HepG2 (cell line): Measurements from ENCODE around the gene MEGF6.

Experiments used
- ATF1 ChIP-seq: IDR thresholded peaks from 2 replicates; pipeline ENCODE4 v1.6.1; 2016; ENCODE audit warnings: mild to moderate bottlenecking, control low read depth
- HNRNPK ChIP-seq: fragments of 200-400 bp; formaldehyde crosslinking; IDR thresholded peaks from 2 replicates; pipeline ENCODE4 v1.6.1; 2018; ENCODE audit warnings: low read length, low read depth, moderate library complexity, mild to moderate bottlenecking; ENCODE audit not compliant: poor library complexity, severe bottlenecking
- JUND ChIP-seq: sonication (generic); formaldehyde crosslinking; IDR thresholded peaks from 2 replicates; pipeline ENCODE4 v1.8.0; 2022; ENCODE audit warnings: mild to moderate bottlenecking, missing genetic modification reagents
- MZF1 ChIP-seq: sonication (generic); formaldehyde crosslinking; IDR thresholded peaks from 2 replicates; pipeline ENCODE4 v1.8.1; 2023; ENCODE audit warnings: mild to moderate bottlenecking, missing genetic modification reagents, borderline replicate concordance
- POLR2A ChIP-seq, 2 experiments: IDR thresholded peaks; 2 replicates each; pipeline ENCODE4 v1.6.1; 2011; ENCODE audit warnings: low read depth in 2 of 2, low read length in 2 of 2, mild to moderate bottlenecking in 1 of 2, moderate library complexity in 1 of 2; ENCODE audit not compliant: insufficient read depth in 1 of 2
- SMAD9 ChIP-seq: sonication (generic); formaldehyde crosslinking; IDR thresholded peaks from 2 replicates; pipeline ENCODE4 v1.5.1; 2020; ENCODE audit warnings: mild to moderate bottlenecking, missing genetic modification reagents
- SP5 ChIP-seq: IDR thresholded peaks from 2 replicates; pipeline ENCODE4 v1.6.1; 2016; ENCODE audit warnings: low read depth, borderline replicate concordance
- SUZ12 ChIP-seq: fragments of 150-350 bp; IDR thresholded peaks from 2 replicates; pipeline ENCODE4 v1.6.1; 2014; ENCODE audit warnings: low read depth, low read length
- TAF1 ChIP-seq: sonication (generic); formaldehyde crosslinking; IDR thresholded peaks from 2 replicates; pipeline ENCODE4 v1.4.0; 2020; ENCODE audit warnings: missing genetic modification reagents
- TCF12 ChIP-seq, 2 experiments: fragments of 450-650 bp in 1 of 2; sonication (generic) in 1 of 2; formaldehyde crosslinking in 1 of 2; IDR thresholded peaks; 2 replicates each; pipeline versions ENCODE4 v1.6.1 to v1.8.0; 2017 to 2022; ENCODE audit warnings: antibody characterized with exemption in 1 of 2, mild to moderate bottlenecking in 1 of 2, missing genetic modification reagents in 1 of 2, moderate library complexity in 1 of 2
- ZNF224 ChIP-seq: sonication (generic); formaldehyde crosslinking; IDR thresholded peaks from 2 replicates; pipeline ENCODE4 v1.5.0; 2020; ENCODE audit warnings: mild to moderate bottlenecking, missing genetic modification reagents
- ZNF274 ChIP-seq: sonication (generic); formaldehyde crosslinking; IDR thresholded peaks from 2 replicates; pipeline ENCODE4 v1.5.1; 2020; ENCODE audit warnings: mild to moderate bottlenecking, missing genetic modification reagents
- TF ChIP-seq, protein P1 (sequence below): sonication (generic); formaldehyde crosslinking; IDR thresholded peaks from 2 replicates; pipeline ENCODE4 v1.5.0; 2020; ENCODE audit warnings: mild to moderate bottlenecking, missing genetic modification reagents, moderate library complexity
- TF ChIP-seq, protein P2 (sequence below): IDR thresholded peaks from 2 replicates; pipeline ENCODE4 v1.6.1; 2016; ENCODE audit warnings: missing biosample characterization, missing genetic modification reagents, low read depth

GRCh38 chr1:3598522-3599285 lies 12.6 kb downstream of the MEGF6 start:
- TF ChIP-seq SUZ12 (no peak), SMAD9 (CRISPR knock-in tag) (no peak), POLR2A (IDR thresholded peaks at IDR 0.05; ENCODE audit: insufficient read depth in 1 of 2, low read depth in 2 of 2, low read length in 2 of 2) (no peak), MZF1 (no peak), ZNF224 (CRISPR knock-in tag) (no peak), HNRNPK (no peak), ATF1 (CRISPR knock-in tag) (no peak), TCF12 (IDR thresholded peaks at IDR 0.05) (no peak), TCF12 (CRISPR knock-in tag; IDR thresholded peaks at IDR 0.05) (no peak), JUND (no peak), SP5 (CRISPR knock-in tag) (no peak), TAF1 (CRISPR knock-in tag) (no peak), ZNF274 (CRISPR knock-in tag) (no peak)
- TF ChIP-seq, protein P1, sequence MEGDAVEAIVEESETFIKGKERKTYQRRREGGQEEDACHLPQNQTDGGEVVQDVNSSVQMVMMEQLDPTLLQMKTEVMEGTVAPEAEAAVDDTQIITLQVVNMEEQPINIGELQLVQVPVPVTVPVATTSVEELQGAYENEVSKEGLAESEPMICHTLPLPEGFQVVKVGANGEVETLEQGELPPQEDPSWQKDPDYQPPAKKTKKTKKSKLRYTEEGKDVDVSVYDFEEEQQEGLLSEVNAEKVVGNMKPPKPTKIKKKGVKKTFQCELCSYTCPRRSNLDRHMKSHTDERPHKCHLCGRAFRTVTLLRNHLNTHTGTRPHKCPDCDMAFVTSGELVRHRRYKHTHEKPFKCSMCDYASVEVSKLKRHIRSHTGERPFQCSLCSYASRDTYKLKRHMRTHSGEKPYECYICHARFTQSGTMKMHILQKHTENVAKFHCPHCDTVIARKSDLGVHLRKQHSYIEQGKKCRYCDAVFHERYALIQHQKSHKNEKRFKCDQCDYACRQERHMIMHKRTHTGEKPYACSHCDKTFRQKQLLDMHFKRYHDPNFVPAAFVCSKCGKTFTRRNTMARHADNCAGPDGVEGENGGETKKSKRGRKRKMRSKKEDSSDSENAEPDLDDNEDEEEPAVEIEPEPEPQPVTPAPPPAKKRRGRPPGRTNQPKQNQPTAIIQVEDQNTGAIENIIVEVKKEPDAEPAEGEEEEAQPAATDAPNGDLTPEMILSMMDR (CRISPR knock-in tag) = no peak
- TF ChIP-seq, protein P2, sequence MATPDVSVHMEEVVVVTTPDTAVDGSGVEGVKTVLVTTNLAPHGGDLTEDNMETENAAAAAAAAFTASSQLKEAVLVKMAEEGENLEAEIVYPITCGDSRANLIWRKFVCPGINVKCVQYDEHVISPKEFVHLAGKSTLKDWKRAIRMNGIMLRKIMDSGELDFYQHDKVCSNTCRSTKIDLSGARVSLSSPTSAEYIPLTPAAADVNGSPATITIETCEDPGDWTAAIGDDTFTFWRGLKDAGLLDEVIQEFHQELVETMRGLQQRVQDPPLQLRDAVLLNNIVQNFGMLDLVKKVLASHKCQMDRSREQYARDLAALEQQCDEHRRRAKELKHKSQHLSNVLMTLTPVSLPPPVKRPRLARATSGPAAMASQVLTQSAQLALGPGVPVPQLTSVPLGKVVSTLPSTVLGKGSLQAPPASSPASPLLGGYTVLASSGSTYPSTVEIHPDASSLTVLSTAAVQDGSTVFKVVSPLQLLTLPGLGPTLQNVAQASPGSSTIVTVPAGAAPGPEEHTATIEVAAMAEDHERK = no peak
